NCI-H748 treated with DMSO at 0.1 percent for 48 hours (cell line): ENCODE measurements around the gene ZMYND8.
"Not testable (repeated sequence)": the region's sequence is repeated elsewhere in the genome, so short reads cannot be mapped to it uniquely, and the experiment has no call there.

Experiments used
- DNase-seq: peaks from one replicate; lab custom pipeline; 2025; lab: John Stamatoyannopoulos, UW

Gene ZMYND8

GRCh38 chr20:47356526-47357295 is at the start of gene ZMYND8:
TSS of gene ZMYND8 (minus strand) at chr20:47356699. CDS start at chr20:47356670, 29 bp downstream.
- peak; percentile 83 for DNase-seq

GRCh38 chr20:47405775-47406325 is 49.4 kb upstream of the ZMYND8 start:
- DNase-seq = no peak

- no peak for DNase-seq
These were observed 44.2 kb upstream of the ZMYND8 start for GRCh38 chr20:47400685-47401084.

- no peak for DNase-seq
These were observed 41.3 kb upstream of the ZMYND8 start for GRCh38 chr20:47397652-47398301.

GRCh38 chr20:47396762-47397476 is 40.4 kb upstream of the ZMYND8 start:
- no peak for DNase-seq

GRCh38 chr20:47393796-47394514 is 37.5 kb upstream of the ZMYND8 start:
- DNase-seq = not testable (repeated sequence)

- DNase-seq = no peak
These were observed 36.2 kb upstream of the ZMYND8 start for GRCh38 chr20:47392721-47393073.

GRCh38 chr20:47392015-47392720 is 35.7 kb upstream of the ZMYND8 start:
- no peak for DNase-seq

- DNase-seq = no peak
These were observed 34.9 kb upstream of the ZMYND8 start for GRCh38 chr20:47391276-47392010.

GRCh38 chr20:47389867-47390347 is 33.4 kb upstream of the ZMYND8 start:
- DNase-seq = no peak

GRCh38 chr20:47385968-47386367 is 29.5 kb upstream of the ZMYND8 start:
- DNase-seq = not testable (repeated sequence)

GRCh38 chr20:47382746-47383415 is 26.4 kb upstream of the ZMYND8 start:
- no peak for DNase-seq

- DNase-seq = no peak
These were observed 24.0 kb upstream of the ZMYND8 start for GRCh38 chr20:47380481-47380880.

GRCh38 chr20:47379433-47380150 is 23.1 kb upstream of the ZMYND8 start:
- DNase-seq = no peak

GRCh38 chr20:47377122-47377722 is 20.7 kb upstream of the ZMYND8 start:
- no peak for DNase-seq

GRCh38 chr20:47376096-47376643 is 19.7 kb upstream of the ZMYND8 start:
- not testable (repeated sequence) for DNase-seq

- not testable (repeated sequence) for DNase-seq
These were observed 17.6 kb upstream of the ZMYND8 start for GRCh38 chr20:47374121-47374520.

GRCh38 chr20:47373206-47373733 is 16.8 kb upstream of the ZMYND8 start:
- DNase-seq = no peak
